IMR-90 (cell line): ENCODE results near the gene FUS. TPM values are rescaled to one million over a fixed set of nuclear protein-coding genes. Genes with fewer than 3 reads are reported as not detected.
A peak's percentile ranks its signal among the peaks of the same experiment; 100 is the strongest.

ENCODE experiments used
- ATAC-seq: fragments of 200-7000 bp; cut with Tn5 transposase; 2 replicates; pipeline ENCODE4 v1.9.1; 2020; ENCODE audit warnings: low read depth, mild to moderate bottlenecking, moderate library complexity
- BruUV-seq: library from RNA; stranded (reverse); fragments of 400-500 nt; replicated peaks from 2 replicates; lab custom pipeline; 2021; lab: Mats Ljungman, UMichigan
- CTCF ChIA-PET: fragments of 300-600 bp; formaldehyde crosslinking; extraction: SDS; loops from one replicate; lab custom pipeline; 2021; ENCODE audit warnings: antibody characterized with exemption; lab: Yijun Ruan, JAX
- POLR2A ChIA-PET: fragments of 300-600 bp; sonication (Branson Sonifier 250); formaldehyde crosslinking; loops from one replicate; lab custom pipeline; 2022; ENCODE audit warnings: antibody characterized with exemption; ENCODE audit not compliant: unreplicated experiment; lab: Charles Lee
- DNase-seq: peaks from one replicate; pipeline ENCODE4 v3.0.0; 2013
- H2AFZ ChIP-seq: replicated peaks from 2 replicates; pipeline ENCODE3; 2013; ENCODE audit warnings: low read length, mild to moderate bottlenecking; ENCODE audit not compliant: poor library complexity
- H2AK5ac ChIP-seq: 2 replicates; pipeline ENCODE4 v1.6.1; 2013; ENCODE audit warnings: low read depth, low read length, inconsistent platforms
- H2AK9ac ChIP-seq: replicated peaks from 2 replicates; pipeline ENCODE3; 2013; ENCODE audit warnings: mild to moderate bottlenecking, low read depth, low read length, moderate library complexity; ENCODE audit not compliant: poor library complexity
- H2BK120ac ChIP-seq: 2 replicates; pipeline ENCODE4 v1.6.1; 2013; ENCODE audit warnings: low read depth, low read length, inconsistent platforms
- H2BK15ac ChIP-seq: 3 replicates; pipeline ENCODE4 v1.6.1; 2013; ENCODE audit warnings: low read depth, low read length, inconsistent platforms
- H2BK20ac ChIP-seq: 2 replicates; pipeline ENCODE4 v1.6.1; 2013; ENCODE audit warnings: low read depth, mild to moderate bottlenecking, inconsistent platforms, low read length, moderate library complexity
- H2BK5ac ChIP-seq: 2 replicates; pipeline ENCODE4 v1.6.1; 2013; ENCODE audit warnings: mild to moderate bottlenecking, low read depth, low read length, inconsistent platforms; ENCODE audit not compliant: poor library complexity, severe bottlenecking
- H3K14ac ChIP-seq: replicated peaks from 2 replicates; pipeline ENCODE4 v1.6.1; 2013; ENCODE audit warnings: low read depth, low read length, inconsistent platforms
- H3K18ac ChIP-seq: 2 replicates; pipeline ENCODE4 v1.6.1; 2013; ENCODE audit warnings: low read depth, low read length, control low read depth
- H3K23ac ChIP-seq: 2 replicates; pipeline ENCODE4 v1.6.1; 2013; ENCODE audit warnings: low read depth, low read length, inconsistent platforms
- H3K27ac ChIP-seq: 2 replicates; pipeline ENCODE4 v1.5.1; 2013; ENCODE audit warnings: mild to moderate bottlenecking, control low read depth, low read length; ENCODE audit not compliant: insufficient read depth
- H3K27me3 ChIP-seq: 2 replicates; pipeline ENCODE4 v1.6.1; 2013; ENCODE audit warnings: low read length; ENCODE audit not compliant: control insufficient read depth, insufficient read depth
- H3K36me3 ChIP-seq: 2 replicates; pipeline ENCODE4 v1.6.1; 2013; ENCODE audit warnings: low read length, mixed read lengths; ENCODE audit not compliant: control insufficient read depth, insufficient read depth
- H3K4ac ChIP-seq: 2 replicates; pipeline ENCODE4 v1.6.1; 2013; ENCODE audit warnings: low read depth, low read length, inconsistent platforms
- H3K4me1 ChIP-seq: 2 replicates; pipeline ENCODE4 v1.6.1; 2013; ENCODE audit warnings: low read length, mixed read lengths; ENCODE audit not compliant: control insufficient read depth, insufficient read depth
- H3K4me2 ChIP-seq: 2 replicates; pipeline ENCODE4 v1.6.1; 2013; ENCODE audit warnings: low read depth, mild to moderate bottlenecking, control low read depth, low read length, moderate library complexity
- H3K4me3 ChIP-seq: 2 replicates; pipeline ENCODE4 v1.5.1; 2013; ENCODE audit warnings: low read depth, mild to moderate bottlenecking, control low read depth, low read length, moderate library complexity; ENCODE audit not compliant: insufficient read depth
- H3K56ac ChIP-seq: 2 replicates; pipeline ENCODE4 v1.6.1; 2013; ENCODE audit warnings: low read length, inconsistent platforms; ENCODE audit not compliant: insufficient read depth; ENCODE audit errors: extremely low read depth
- H3K79me1 ChIP-seq, 2 experiments: 2 replicates each; pipeline ENCODE4 v1.6.1; 2013; ENCODE audit warnings: low read length in 2 of 2, inconsistent platforms in 1 of 2, low read depth in 1 of 2
- H3K9ac ChIP-seq: 2 replicates; pipeline ENCODE4 v1.6.1; 2013; ENCODE audit warnings: low read depth, low read length, control low read depth
- H3K9me1 ChIP-seq: 2 replicates; pipeline ENCODE4 v1.6.1; 2013; ENCODE audit warnings: low read length, inconsistent platforms; ENCODE audit not compliant: insufficient read depth
- H3K9me3 ChIP-seq: 2 replicates; pipeline ENCODE4 v1.6.1; 2013; ENCODE audit warnings: low read length; ENCODE audit not compliant: control insufficient read depth, insufficient read depth
- H4K20me1 ChIP-seq: 2 replicates; pipeline ENCODE4 v1.6.1; 2013; ENCODE audit warnings: low read length, inconsistent platforms; ENCODE audit not compliant: insufficient read depth
- H4K5ac ChIP-seq: 2 replicates; pipeline ENCODE4 v1.6.1; 2013; ENCODE audit warnings: mild to moderate bottlenecking, low read depth, low read length, control low read depth
- H4K8ac ChIP-seq, 2 experiments: 2 replicates each; pipeline ENCODE4 v1.6.1; 2013; ENCODE audit warnings: low read depth in 2 of 2, low read length in 2 of 2, control low read depth in 1 of 2, inconsistent platforms in 1 of 2
- H4K91ac ChIP-seq: 2 replicates; pipeline ENCODE4 v1.6.1; 2013; ENCODE audit warnings: low read depth, low read length, inconsistent platforms; ENCODE audit not compliant: insufficient read depth
- ELK1 ChIP-seq: fragments of 150-350 bp; IDR thresholded peaks from 2 replicates; pipeline ENCODE4 v1.6.1; 2016; ENCODE audit warnings: low read depth, mild to moderate bottlenecking, low read length, moderate library complexity, borderline replicate concordance
- POLR2A ChIP-seq: IDR thresholded peaks from 2 replicates; pipeline ENCODE4 v1.6.1; 2012; ENCODE audit warnings: mild to moderate bottlenecking, low read depth, low read length
- WGBS, 2 experiments: methylation state at CpG; one replicate each; pipeline versions ENCODE4 v1.1.5 to v1.1.7; 2013; ENCODE audit warnings: missing lambda C conversion rate in 2 of 2; ENCODE audit not compliant: insufficient read length in 1 of 2; ENCODE audit errors: extremely low coverage in 2 of 2; 5-methylcytosine and 5-hydroxymethylcytosine counted together
- dilution Hi-C: fragments of 300-500 bp; cut with HindIII; formaldehyde crosslinking; loops from one replicate; pipeline ENCODE4 v1.14.3; 2018; ENCODE audit warnings: low sequenced_read_pairs; ENCODE audit not compliant: unreplicated experiment
- in situ Hi-C: fragments of 300-500 bp; cut with MboI; formaldehyde crosslinking; loops from 3 replicates; pipeline ENCODE4 v1.14.3; 2019; ENCODE audit warnings: low sequenced_read_pairs, inconsistent platforms, mixed read lengths
- intact Hi-C: fragments of 100-400 bp; cut with micrococcal nuclease; formaldehyde crosslinking; loops from 2 replicates; pipeline ENCODE4 v1.10.0; 2022
- polyA plus RNA-seq, 3 experiments: library from polyadenylated mRNA; depleted of rRNA; stranded (reverse); fragments of >200 nt; gene quantifications; 2 replicates each; pipeline ENCODE4 v1.2.3, GENCODE V29; 2012; ENCODE audit warnings: low replicate concordance in 1 of 3
- total RNA-seq: library from RNA; depleted of rRNA; stranded (reverse); fragments of >200 nt; gene quantifications from 2 replicates; pipeline ENCODE4 v1.2.3, GENCODE V29; 2012

FUS gene
- total and polyA plus RNA-seq, 2 of the 4 experiments (the other 2 are of a cell fraction): 42.8 to 340 TPM

DNA sequence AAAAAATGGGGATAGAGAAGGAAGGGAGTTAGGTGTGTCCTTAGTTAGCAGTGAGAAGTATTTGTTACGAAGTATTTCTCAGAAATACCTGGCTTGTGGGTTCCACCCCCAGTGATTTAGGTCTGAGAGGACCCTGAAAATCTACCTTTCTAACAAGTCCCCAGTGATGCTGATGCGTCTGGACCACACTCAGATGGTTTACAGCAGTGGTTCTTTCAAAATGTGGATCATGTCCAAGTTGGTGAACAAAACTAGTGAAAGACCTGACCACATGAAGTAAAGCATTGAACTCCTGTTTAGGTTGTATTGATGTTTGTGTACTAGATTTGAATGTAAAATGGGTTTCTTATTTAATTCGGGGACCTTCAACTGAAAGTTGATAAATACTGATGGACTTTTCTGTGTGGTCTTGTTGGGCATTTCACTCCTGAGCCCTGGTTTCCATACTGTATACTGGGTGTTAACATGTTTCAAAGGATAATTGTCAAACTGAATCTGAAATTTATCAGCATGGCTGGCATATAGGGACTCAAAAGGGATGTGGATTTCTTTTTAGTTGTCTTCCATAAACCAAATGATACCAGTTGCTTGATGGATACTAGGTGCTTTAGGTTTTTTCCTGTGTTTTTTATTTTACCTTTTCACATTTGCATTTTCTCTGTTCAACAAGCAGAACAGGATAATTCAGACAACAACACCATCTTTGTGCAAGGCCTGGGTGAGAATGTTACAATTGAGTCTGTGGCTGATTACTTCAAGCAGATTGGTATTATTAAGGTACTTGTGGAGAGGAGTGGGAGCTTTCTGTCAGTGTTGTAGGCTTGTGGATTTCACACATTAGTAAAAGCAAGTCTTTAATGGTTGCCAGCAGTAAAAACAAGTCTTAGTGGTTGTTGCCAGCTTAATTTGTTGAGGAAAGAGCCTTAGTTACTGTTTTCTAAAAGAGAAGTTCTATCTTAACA is 8.8 kb downstream of the FUS start:
- H3K9ac ChIP-seq: no peak overlapping the region
- H3K18ac ChIP-seq: no peak overlapping the region
- H2BK20ac ChIP-seq: no peak overlapping the region
- in situ Hi-C loops (no loop called here), dilution Hi-C loops (no loop called here), intact Hi-C loops (loop anchor here (10.0 kb wide), 1 partner anchor 686 kb away; the partner anchor contains the start of gene ZNF267)
- H3K4me3 ChIP-seq: no peak overlapping the region
- H3K9me3 ChIP-seq: no peaks in the 10 kb centered on the region
- no peak for TF ChIP-seq ELK1
- peak; percentile 20; the same call in 1 of the 2 replicates for TF ChIP-seq POLR2A
- H3K27me3 ChIP-seq: no peaks in the 10 kb centered on the region
- no peaks in the 10 kb centered on the region for H3K4me1 ChIP-seq
- peaks cover 92% of the 10 kb centered on the region for H4K20me1 ChIP-seq
- H3K36me3 ChIP-seq: peaks cover 91% of the 10 kb centered on the region
- no peak overlapping the region for H3K27ac ChIP-seq
- DNase-seq: no peak
- no peak for ATAC-seq
- H2AK9ac ChIP-seq: no peak overlapping the region
- H3K9me1 ChIP-seq: peaks cover 6% of the 10 kb centered on the region; the same call in 1 of the 2 replicates
- WGBS, 2 experiments: 100% methylated on average over 1 of the region's 3 CpGs; no CpG with 5 or more reads in 1 of the 2 experiments
- no peak overlapping the region for H2AK5ac ChIP-seq
- POLR2A ChIA-PET: no interaction called here
- H4K8ac ChIP-seq: no peak overlapping the region
- H2AFZ ChIP-seq: no peak overlapping the region
- H3K23ac ChIP-seq: no peak overlapping the region
- H2BK120ac ChIP-seq: no peak overlapping the region
- H3K4me2 ChIP-seq: no peak overlapping the region
- no TSS peak for BruUV-seq
- no peak overlapping the region for H3K14ac ChIP-seq
- H2BK15ac ChIP-seq: no peak overlapping the region
- peaks cover 65 to 91% of the 10 kb centered on the region in 2 experiments for H3K79me1 ChIP-seq
- H4K5ac ChIP-seq: no peak overlapping the region
- CTCF ChIA-PET: no interaction called here
- H3K4ac ChIP-seq: no peak overlapping the region
- no peak overlapping the region for H4K91ac ChIP-seq
- no peak overlapping the region for H3K56ac ChIP-seq
- no peak overlapping the region for H2BK5ac ChIP-seq
